ENCODE data around the gene ZFP30. TPM values are rescaled to one million over a fixed set of nuclear protein-coding genes. Genes with fewer than 3 reads are reported as not detected.
"Not testable (repeated sequence)": the region's sequence is repeated elsewhere in the genome, so short reads cannot be mapped to it uniquely, and the experiment has no call there.

ZFP30 gene
- polyA plus RNA-seq, 1 donor from 2014 or later: 54.7 TPM

DNA sequence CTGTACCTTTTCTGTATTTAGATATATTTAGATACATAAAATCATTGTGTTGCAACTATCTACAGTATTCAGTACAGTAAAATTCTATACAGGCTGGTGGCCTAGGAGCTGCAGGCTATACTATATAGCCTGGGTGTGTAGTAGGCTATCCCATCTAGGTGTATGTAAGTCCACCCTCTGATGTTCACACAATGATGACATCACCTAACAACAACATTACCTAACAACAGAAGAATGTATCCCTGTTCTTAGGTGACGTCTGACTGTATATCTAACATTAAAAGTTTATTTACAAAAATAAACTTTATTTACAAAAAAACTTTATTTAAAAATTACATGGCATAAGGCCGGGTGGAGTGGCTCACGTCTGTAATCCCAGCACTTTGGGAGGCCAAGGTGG, 28.3 kb upstream of the ZFP30 start:
- Histone ChIP-seq H4K20me1 (ENCODE audit: insufficient read depth) (no peaks in the 10 kb centered on the region), H3K4me2 (ENCODE audit: low read length) (no peak overlapping the region), H3K9me2 (ENCODE audit: insufficient read depth, low read length) (no peaks in the 10 kb centered on the region), H3K27ac (ENCODE audit: low read length) (no peak overlapping the region), H3K4me3 (ENCODE audit: low read length) (no peak overlapping the region), H2AFZ (ENCODE audit: low read depth, low read length) (no peak overlapping the region), H3K27me3 (ENCODE audit: insufficient read depth, low read depth, low read length) (no peaks in the 10 kb centered on the region), H3F3A (ENCODE audit: insufficient read depth, low read length, poor library complexity, severe bottlenecking) (no peaks in the 10 kb centered on the region), H3K36me3 (ENCODE audit: insufficient read depth, low read length) (peaks cover 5% of the 10 kb centered on the region), H3K9ac (ENCODE audit: low read length) (no peak overlapping the region), H3K79me2 (replicated peaks; ENCODE audit: insufficient read depth, low read length) (no peaks in the 10 kb centered on the region), H3K9me3 (ENCODE audit: low read length) (peaks cover 5% of the 10 kb centered on the region)
- TF ChIP-seq MXI1 (conservative IDR thresholded peaks at IDR 0.05; ENCODE audit: poor library complexity, severe bottlenecking) (no peak), CTCF (IDR thresholded peaks at IDR 0.05; ENCODE audit: poor library complexity, severe bottlenecking) (no peak), TAF1 (IDR thresholded peaks at IDR 0.05; ENCODE audit: low read depth) (no peak), SMC3 (conservative IDR thresholded peaks at IDR 0.05; ENCODE audit: poor library complexity) (no peak), EP300 (conservative IDR thresholded peaks at IDR 0.05; ENCODE audit: poor library complexity, severe bottlenecking) (no peak)
- TF ChIP-seq, protein P1, sequence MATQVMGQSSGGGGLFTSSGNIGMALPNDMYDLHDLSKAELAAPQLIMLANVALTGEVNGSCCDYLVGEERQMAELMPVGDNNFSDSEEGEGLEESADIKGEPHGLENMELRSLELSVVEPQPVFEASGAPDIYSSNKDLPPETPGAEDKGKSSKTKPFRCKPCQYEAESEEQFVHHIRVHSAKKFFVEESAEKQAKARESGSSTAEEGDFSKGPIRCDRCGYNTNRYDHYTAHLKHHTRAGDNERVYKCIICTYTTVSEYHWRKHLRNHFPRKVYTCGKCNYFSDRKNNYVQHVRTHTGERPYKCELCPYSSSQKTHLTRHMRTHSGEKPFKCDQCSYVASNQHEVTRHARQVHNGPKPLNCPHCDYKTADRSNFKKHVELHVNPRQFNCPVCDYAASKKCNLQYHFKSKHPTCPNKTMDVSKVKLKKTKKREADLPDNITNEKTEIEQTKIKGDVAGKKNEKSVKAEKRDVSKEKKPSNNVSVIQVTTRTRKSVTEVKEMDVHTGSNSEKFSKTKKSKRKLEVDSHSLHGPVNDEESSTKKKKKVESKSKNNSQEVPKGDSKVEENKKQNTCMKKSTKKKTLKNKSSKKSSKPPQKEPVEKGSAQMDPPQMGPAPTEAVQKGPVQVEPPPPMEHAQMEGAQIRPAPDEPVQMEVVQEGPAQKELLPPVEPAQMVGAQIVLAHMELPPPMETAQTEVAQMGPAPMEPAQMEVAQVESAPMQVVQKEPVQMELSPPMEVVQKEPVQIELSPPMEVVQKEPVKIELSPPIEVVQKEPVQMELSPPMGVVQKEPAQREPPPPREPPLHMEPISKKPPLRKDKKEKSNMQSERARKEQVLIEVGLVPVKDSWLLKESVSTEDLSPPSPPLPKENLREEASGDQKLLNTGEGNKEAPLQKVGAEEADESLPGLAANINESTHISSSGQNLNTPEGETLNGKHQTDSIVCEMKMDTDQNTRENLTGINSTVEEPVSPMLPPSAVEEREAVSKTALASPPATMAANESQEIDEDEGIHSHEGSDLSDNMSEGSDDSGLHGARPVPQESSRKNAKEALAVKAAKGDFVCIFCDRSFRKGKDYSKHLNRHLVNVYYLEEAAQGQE (IDR thresholded peaks at IDR 0.05; ENCODE audit: borderline replicate concordance): no peak

- H2AFZ ChIP-seq (ENCODE audit: low read depth, low read length): no peak overlapping the region
- no peak overlapping the region for H3K27ac ChIP-seq (ENCODE audit: low read length)
- no peaks in the 10 kb centered on the region for H3F3A ChIP-seq (ENCODE audit: insufficient read depth, low read length, poor library complexity, severe bottlenecking)
- H3K36me3 ChIP-seq (ENCODE audit: insufficient read depth, low read length): no peaks in the 10 kb centered on the region
- TF ChIP-seq SMC3 (conservative IDR thresholded peaks at IDR 0.05; ENCODE audit: poor library complexity) (no peak), TAF1 (IDR thresholded peaks at IDR 0.05; ENCODE audit: low read depth) (no peak), CTCF (IDR thresholded peaks at IDR 0.05; ENCODE audit: poor library complexity, severe bottlenecking) (no peak), RAD21 (conservative IDR thresholded peaks at IDR 0.05) (no peak)
- H3K79me2 ChIP-seq (replicated peaks; ENCODE audit: insufficient read depth, low read length): no peaks in the 10 kb centered on the region
- no peaks in the 10 kb centered on the region for H3K9me2 ChIP-seq (ENCODE audit: insufficient read depth, low read length)
- H3K4me3 ChIP-seq (ENCODE audit: low read length): no peak overlapping the region
- H4K20me1 ChIP-seq (ENCODE audit: insufficient read depth): no peaks in the 10 kb centered on the region
- H3K27me3 ChIP-seq (ENCODE audit: insufficient read depth, low read depth, low read length): no peaks in the 10 kb centered on the region
- no peak overlapping the region for H3K9ac ChIP-seq (ENCODE audit: low read length)
- no peak overlapping the region for H3K4me2 ChIP-seq (ENCODE audit: low read length)
- peaks cover 38% of the 10 kb centered on the region for H3K9me3 ChIP-seq (ENCODE audit: low read length)
These were observed 14.2 kb upstream of the ZFP30 start for GRCh38 chr19:37669450-37669914.

DNA sequence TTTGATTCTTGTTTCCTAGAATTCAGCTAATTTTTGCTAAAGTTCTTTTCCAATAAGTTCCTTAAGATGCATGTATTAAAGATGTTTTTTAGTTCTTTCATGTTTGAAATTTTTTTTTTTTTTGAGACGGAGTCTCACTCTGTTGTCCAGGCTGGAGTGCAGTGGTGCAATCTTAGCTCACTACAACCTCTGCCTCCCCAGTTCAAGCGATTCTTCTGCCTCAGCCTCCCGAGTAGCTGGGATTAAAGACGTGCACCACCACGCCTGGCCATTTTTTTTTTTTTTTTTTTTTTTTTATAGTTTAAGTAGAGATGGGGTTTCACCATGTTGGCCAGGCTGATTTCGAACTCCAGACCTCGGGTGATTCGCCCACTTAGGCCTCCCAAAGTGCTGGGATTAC, 1.9 kb upstream of the ZFP30 start:
- H3K9ac ChIP-seq (ENCODE audit: low read length); H3K9me2 ChIP-seq (ENCODE audit: insufficient read depth, low read length); H2AFZ ChIP-seq (ENCODE audit: low read depth, low read length); H4K20me1 ChIP-seq (ENCODE audit: insufficient read depth); H3F3A ChIP-seq (ENCODE audit: insufficient read depth, low read length, poor library complexity, severe bottlenecking); H3K9me3 ChIP-seq (ENCODE audit: low read length); H3K36me3 ChIP-seq (ENCODE audit: insufficient read depth, low read length); H3K27me3 ChIP-seq (ENCODE audit: insufficient read depth, low read depth, low read length): not testable (repeated sequence)
- peak overlapping the region; percentile 80 for H3K4me3 ChIP-seq (ENCODE audit: low read length)
- peak overlapping the region; percentile 99 for H3K27ac ChIP-seq (ENCODE audit: low read length)
- peaks cover 33% of the 10 kb centered on the region for H3K79me2 ChIP-seq (replicated peaks; ENCODE audit: insufficient read depth, low read length)
- H3K4me2 ChIP-seq (ENCODE audit: low read length): peak overlapping the region; percentile 67
